T-cell (primary cell): ENCODE data around the gene RIPK3. TPM values are rescaled to one million over a fixed set of nuclear protein-coding genes. Genes with fewer than 3 reads are reported as not detected.

Experiments used
- ATAC-seq, 4 experiments: fragments of 200-7000 bp in 3 of 4; fragments of 150-1000 bp in 1 of 4; cut with Tn5 transposase; replicated peaks in 1 of 4; 1 replicate in 3 of 4; 2 replicates in 1 of 4; pipeline ENCODE4 v1.10.0; 2021; ENCODE audit warnings: moderate library complexity in 3 of 4, mild to moderate bottlenecking in 2 of 4, moderate number of reproducible peaks in 1 of 4
- CTCF ChIA-PET, 2 donors: fragments of 300-600 bp; sonication (Branson Sonifier 250); formaldehyde crosslinking; loops; one replicate each; lab custom pipeline; 2022; ENCODE audit warnings: antibody characterized with exemption in 2 of 2; lab: Charles Lee
- POLR2A ChIA-PET, 2 donors: fragments of 300-600 bp; sonication (Branson Sonifier 250); formaldehyde crosslinking; loops; one replicate each; lab custom pipeline; 2022; ENCODE audit warnings: antibody characterized with exemption in 2 of 2; lab: Charles Lee
- DNase-seq, 35 experiments: peaks; one replicate each; pipeline versions ENCODE4 v3.0.0 to v3.0.0-alpha.2; 2013 to 2023
- H3K27ac ChIP-seq: one replicate; pipeline ENCODE4 v1.5.1; 2013; ENCODE audit warnings: low read length
- H3K27me3 ChIP-seq, 2 experiments: replicated peaks in 1 of 2; 1 replicate in 1 of 2; 2 replicates in 1 of 2; pipeline versions ENCODE4 v1.6.1 to v1.7.0; 2013; ENCODE audit warnings: low read length in 1 of 2, mixed read lengths in 1 of 2; ENCODE audit not compliant: control insufficient read depth in 2 of 2, insufficient read depth in 2 of 2; ENCODE audit errors: extremely low read depth in 1 of 2
- H3K36me3 ChIP-seq, 2 donors: 1 replicate in 1 of 2; 2 replicates in 1 of 2; pipeline versions ENCODE4 v1.6.1 to v1.7.0; 2013; ENCODE audit warnings: low read length in 1 of 2; ENCODE audit not compliant: control insufficient read depth in 2 of 2, insufficient read depth in 1 of 2; ENCODE audit errors: extremely low read depth in 1 of 2
- H3K4me1 ChIP-seq, 2 experiments: 1 replicate in 1 of 2; 2 replicates in 1 of 2; pipeline versions ENCODE4 v1.6.1 to v1.7.0; 2013; ENCODE audit warnings: low read length in 2 of 2, mixed read lengths in 1 of 2; ENCODE audit not compliant: insufficient read depth in 2 of 2, control insufficient read depth in 1 of 2; ENCODE audit errors: extremely low read depth in 1 of 2
- H3K4me3 ChIP-seq, 2 donors: 1 replicate in 1 of 2; 2 replicates in 1 of 2; pipeline versions ENCODE4 v1.5.1 to v1.7.0; 2013; ENCODE audit warnings: mild to moderate bottlenecking in 2 of 2, low read length in 1 of 2, moderate library complexity in 1 of 2; ENCODE audit not compliant: control insufficient read depth in 1 of 2; ENCODE audit errors: extremely low read depth in 1 of 2
- H3K9me3 ChIP-seq: 2 replicates; pipeline ENCODE4 v1.7.0; 2013
- H3K27ac Mint-ChIP-seq, 2 donors: one replicate each; pipeline ENCODE4 v1.8.0; 2020 to 2021; ENCODE audit warnings: mild to moderate bottlenecking in 2 of 2, mixed read lengths in 2 of 2
- H3K27me3 Mint-ChIP-seq, 2 donors: one replicate each; pipeline ENCODE4 v1.8.0; 2021 to 2022; ENCODE audit warnings: mixed read lengths in 2 of 2
- H3K36me3 Mint-ChIP-seq: one replicate; pipeline ENCODE4 v1.8.0; 2021; ENCODE audit warnings: mixed read lengths
- H3K4me1 Mint-ChIP-seq, 3 donors: one replicate each; pipeline ENCODE4 v1.8.0; 2020 to 2022; ENCODE audit warnings: mixed read lengths in 3 of 3, mild to moderate bottlenecking in 1 of 3
- H3K4me3 Mint-ChIP-seq, 3 donors: one replicate each; pipeline ENCODE4 v1.8.0; 2020 to 2022; ENCODE audit warnings: mild to moderate bottlenecking in 3 of 3, mixed read lengths in 3 of 3, moderate library complexity in 3 of 3
- H3K9me3 Mint-ChIP-seq, 3 donors: one replicate each; pipeline ENCODE4 v1.8.0; 2020 to 2022; ENCODE audit warnings: mixed read lengths in 3 of 3
- WGBS: methylation state at CpG from one replicate; pipeline ENCODE4 v1.1.5; 2013; ENCODE audit warnings: missing lambda C conversion rate; ENCODE audit not compliant: insufficient coverage; 5-methylcytosine and 5-hydroxymethylcytosine counted together
- total RNA-seq, 35 experiments: library from RNA in 6 of 35; stranded (reverse) in 6 of 35; fragments of 120-200 nt in 1 of 35; gene quantifications; one replicate each; pipeline versions ENCODE4 v1.2.1 to v1.2.4 and lab custom pipeline; 2013 to 2026

RIPK3 gene
- total RNA-seq, 5 donors from 2014 or later (not counting 1 experiment from before 2014, with no cell fraction given): 26.2 to 68.3 (median 59.2) TPM

- H3K9me3 Mint-ChIP-seq: no peaks in the 10 kb centered on the region
- CTCF ChIA-PET: interaction anchor here (0.6 to 6.5 kb wide), 12 partner anchors 8 to 376 kb away, joined by 3 to 104 read pairs (median 4); partner anchors contain the start of genes CIDEB (in 2 of the 2) and TINF2 (in 2 of the 2)
- DNase-seq: peak; percentile 70 to 96 (median 89)
- Histone ChIP-seq H3K9me3 (no peaks in the 10 kb centered on the region), H3K4me1 (peaks cover 23 to 32% of the 10 kb centered on the region in 2 experiments), H3K36me3 (peaks cover 19 to 51% of the 10 kb centered on the region in 2 donors), H3K27me3 (no peaks in the 10 kb centered on the region), H3K4me3 (peak within 1 kb of the TSS; percentile 70 to 82), H3K27ac (peak within 1 kb of the TSS; percentile 84)
- H3K4me1 Mint-ChIP-seq: peaks cover 45 to 60% (median 49%) of the 10 kb centered on the region in 3 donors
- POLR2A ChIA-PET: interaction anchor here (0.5 to 3.0 kb wide), 10 partner anchors 9 to 191 kb away, joined by 3 to 17 read pairs (median 4); partner anchors contain the start of genes GMPR2 (in 1 of the 2), IPO4 (in 1 of the 2) and TINF2 (in 1 of the 2)
- H3K27me3 Mint-ChIP-seq: no peaks in the 10 kb centered on the region
- peaks cover 50% of the 10 kb centered on the region for H3K36me3 Mint-ChIP-seq
- H3K4me3 Mint-ChIP-seq: peak within 1 kb of the TSS; percentile 92 to 95 (median 93)
- ATAC-seq: peak; percentile 86 to 92 (median 90)
- WGBS: under 1% methylated on average over 74 of the region's 75 CpGs
- H3K27ac Mint-ChIP-seq: peak within 1 kb of the TSS; percentile 95 to 97
These were observed 40.3 kb downstream of the RIPK3 start, which contains the start of the genes DHRS1 and NOP9 for GRCh38 chr14:24299255-24300191. Gene DHRS1 (minus strand): TSS chr14:24299780. CDS start chr14:24299106, 674 bp downstream. Gene NOP9 (plus strand): TSS chr14:24299850. CDS start chr14:24299955, 105 bp downstream.

GRCh38 chr14:24298892-24299254, 40.9 kb downstream of the RIPK3 start:
- Histone ChIP-seq H3K36me3 (peaks cover 12 to 44% of the 10 kb centered on the region in 2 donors), H3K27me3 (no peaks in the 10 kb centered on the region), H3K4me3 (peak overlapping the region; percentile 70 to 82), H3K27ac (peak overlapping the region; percentile 84), H3K9me3 (no peaks in the 10 kb centered on the region), H3K4me1 (peaks cover 23 to 32% of the 10 kb centered on the region in 2 experiments)
- H3K36me3 Mint-ChIP-seq: peaks cover 45% of the 10 kb centered on the region
- H3K4me1 Mint-ChIP-seq: peaks cover 45 to 60% (median 49%) of the 10 kb centered on the region in 3 donors
- DNase-seq: no peak
- no peak for ATAC-seq
- CTCF ChIA-PET: interaction anchor here (0.7 to 6.5 kb wide), 8 partner anchors 9 to 133 kb away, joined by 3 to 104 read pairs (median 8); partner anchors contain the start of genes TINF2 (in 2 of the 2) and CIDEB (in 1 of the 2)
- H3K27ac Mint-ChIP-seq: peak overlapping the region; percentile 95 to 97
- H3K4me3 Mint-ChIP-seq: peak overlapping the region; percentile 92 to 95 (median 93)
- H3K27me3 Mint-ChIP-seq: no peaks in the 10 kb centered on the region
- H3K9me3 Mint-ChIP-seq: no peaks in the 10 kb centered on the region
- WGBS: 57% methylated on average over 4 of the region's 7 CpGs
- POLR2A ChIA-PET: interaction anchor here (0.6 to 3.0 kb wide), 2 partner anchors 56 to 111 kb away, joined by 4 to 17 read pairs; partner anchors contain the start of genes IPO4 (in 1 of the 2) and TINF2 (in 1 of the 2)

GRCh38 chr14:24297190-24297964, 42.4 kb downstream of the RIPK3 start:
- Histone ChIP-seq H3K4me1 (peaks cover 23 to 32% of the 10 kb centered on the region in 2 experiments), H3K27ac (peak overlapping the region; percentile 75), H3K4me3 (no peak overlapping the region), H3K36me3 (peaks cover 6 to 33% of the 10 kb centered on the region in 2 donors), H3K9me3 (no peaks in the 10 kb centered on the region), H3K27me3 (no peaks in the 10 kb centered on the region)
- H3K4me1 Mint-ChIP-seq: peaks cover 45 to 60% (median 49%) of the 10 kb centered on the region in 3 donors
- CTCF ChIA-PET: interaction anchor here (0.6 to 6.5 kb wide), 23 partner anchors 10 to 139 kb away, joined by 3 to 104 read pairs (median 5); partner anchors contain the start of genes TINF2 (in 2 of the 2), CHMP4A (in 1 of the 2), CIDEB (in 1 of the 2) and LTB4R (in 1 of the 2)
- H3K27ac Mint-ChIP-seq: peak overlapping the region; percentile 67 to 72
- peaks cover 32% of the 10 kb centered on the region for H3K36me3 Mint-ChIP-seq
- DNase-seq (peak in 1 of 35 experiments; percentile 45), ATAC-seq (peak in 1 of 4 experiments; percentile 9)
- 54% methylated on average over 5 of the region's 5 CpGs for WGBS
- no peaks in the 10 kb centered on the region for H3K27me3 Mint-ChIP-seq
- peak overlapping the region; percentile 11 to 92 (median 37) for H3K4me3 Mint-ChIP-seq
- H3K9me3 Mint-ChIP-seq: no peaks in the 10 kb centered on the region
- POLR2A ChIA-PET: interaction anchor here (1.1 to 3.0 kb wide), 2 partner anchors 27 to 55 kb away, joined by 3 to 17 read pairs; partner anchors contain the start of genes RABGGTA (in 1 of the 2) and TINF2 (in 1 of the 2)

GRCh38 chr14:24296341-24297157, 43.2 kb downstream of the RIPK3 start:
- Mint-ChIP-seq H3K4me1 (peaks cover 44 to 53% (median 45%) of the 10 kb centered on the region in 3 donors), H3K4me3 (peak overlapping the region in 1 of 3 donors; percentile 92), H3K27me3 (no peaks in the 10 kb centered on the region), H3K9me3 (no peaks in the 10 kb centered on the region), H3K36me3 (peaks cover 32% of the 10 kb centered on the region), H3K27ac (peak overlapping the region; percentile 67 to 72)
- ChIA-PET CTCF (interaction anchor here (0.6 to 6.5 kb wide), 16 partner anchors 10 to 140 kb away, joined by 3 to 104 read pairs (median 5); partner anchors contain the start of genes TINF2 (in 2 of the 2), CIDEB (in 1 of the 2), LTB4R (in 1 of the 2) and LTB4R2 (in 1 of the 2)), POLR2A (interaction anchor here (1.1 to 3.0 kb wide), 2 partner anchors 26 to 54 kb away, joined by 3 to 17 read pairs; partner anchors contain the start of genes RABGGTA (in 1 of the 2) and TINF2 (in 1 of the 2))
- Histone ChIP-seq H3K4me1 (peaks cover 23 to 32% of the 10 kb centered on the region in 2 experiments), H3K36me3 (peaks cover 6 to 33% of the 10 kb centered on the region in 2 donors), H3K9me3 (no peaks in the 10 kb centered on the region), H3K27ac (peak overlapping the region; percentile 75), H3K4me3 (no peak overlapping the region), H3K27me3 (no peaks in the 10 kb centered on the region)
- DNase-seq (peak in 34 of 35 experiments; percentile 37 to 89 (median 68)), ATAC-seq (peak; percentile 51 to 66 (median 52))
- 78% methylated on average over 11 of the region's 12 CpGs for WGBS

GRCh38 chr14:24293525-24293924, 46.3 kb downstream of the RIPK3 start:
- no peak overlapping the region for H3K4me3 ChIP-seq
- Mint-ChIP-seq H3K27ac (no peak overlapping the region), H3K4me3 (no peak overlapping the region), H3K27me3 (no peaks in the 10 kb centered on the region), H3K36me3 (peaks cover 43% of the 10 kb centered on the region), H3K9me3 (no peaks in the 10 kb centered on the region), H3K4me1 (peaks cover 21 to 35% (median 23%) of the 10 kb centered on the region in 3 donors)
- WGBS: no CpG with 5 or more reads among the region's 2 CpGs
- H3K36me3 ChIP-seq: peaks cover 10 to 48% of the 10 kb centered on the region in 2 donors
- ATAC-seq: no peak
- no peak overlapping the region for H3K27ac ChIP-seq
- H3K27me3 ChIP-seq: no peaks in the 10 kb centered on the region
- DNase-seq: no peak
- ChIA-PET CTCF (no interaction called here), POLR2A (no interaction called here)
- peaks cover 9 to 25% of the 10 kb centered on the region in 2 experiments for H3K4me1 ChIP-seq
- no peaks in the 10 kb centered on the region for H3K9me3 ChIP-seq
